GM18861 (cell line): ENCODE measurements around the gene DRC3.

Experiments used
- ATAC-seq: cut with Tn5 transposase; IDR thresholded peaks from one replicate; pipeline ENCODE4 v1.9.1; 2021; ENCODE audit not compliant: unreplicated experiment

The DRC3 gene

DNA sequence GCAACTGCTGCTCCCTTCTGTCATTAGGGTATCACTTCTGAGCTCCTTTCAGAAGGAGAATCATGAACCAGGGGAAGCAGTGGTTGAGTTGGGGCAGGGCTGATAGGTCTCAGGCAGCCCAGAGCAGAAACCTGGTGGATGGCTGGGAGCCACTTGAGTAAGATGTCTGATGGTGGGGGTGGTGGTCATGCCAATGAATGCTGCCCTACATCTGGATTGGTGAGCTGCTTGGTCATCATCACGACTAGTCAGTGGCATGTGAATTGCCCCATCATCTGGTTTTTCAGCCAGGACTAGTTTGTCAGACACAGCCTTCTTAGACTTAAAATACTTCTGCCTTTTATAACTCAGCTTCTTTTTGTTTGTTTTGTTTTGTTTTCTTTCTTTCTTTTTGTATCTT, 69.1 kb downstream of the DRC3 start:
- ATAC-seq, result no peak

DNA sequence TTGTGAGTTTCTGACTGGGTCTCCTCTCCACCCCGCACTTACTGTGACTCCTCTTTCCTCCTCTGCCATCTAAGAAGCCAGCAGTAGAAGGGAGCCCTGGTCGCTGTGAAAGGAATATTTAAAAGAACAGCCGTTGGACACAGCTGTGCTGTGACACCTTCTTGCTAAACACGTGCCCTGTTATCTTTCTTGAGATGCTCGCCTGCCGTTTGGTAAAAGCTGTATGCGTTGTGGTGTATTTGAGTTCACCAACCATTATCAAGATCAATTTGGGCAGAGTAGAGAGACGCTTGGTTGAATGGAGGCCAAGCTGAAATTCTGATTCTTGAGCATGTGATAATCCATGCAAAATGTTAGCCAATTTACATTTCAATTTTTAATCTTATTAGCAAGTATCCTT, 70.3 kb downstream of the DRC3 start:
- no peak for ATAC-seq

DNA sequence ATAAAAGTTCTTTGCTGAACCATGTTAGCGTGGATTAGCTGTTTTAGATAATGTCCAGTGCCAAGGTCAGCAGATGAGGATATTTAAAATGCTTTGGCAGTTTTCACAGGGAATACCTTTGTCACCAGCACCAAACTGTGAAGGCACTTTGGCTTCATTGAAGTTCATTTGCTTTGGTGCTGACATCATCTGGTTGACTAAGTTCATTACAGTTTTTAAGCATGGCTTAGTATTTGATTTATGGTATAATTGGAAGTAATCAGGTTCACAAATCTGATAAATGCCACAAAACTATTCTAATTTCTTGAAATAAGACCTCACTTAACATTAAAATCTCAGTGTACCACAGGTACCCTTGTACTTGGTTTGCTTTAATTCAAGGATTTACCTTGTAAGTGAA, 70.8 kb downstream of the DRC3 start:
- ATAC-seq, result no peak

DNA sequence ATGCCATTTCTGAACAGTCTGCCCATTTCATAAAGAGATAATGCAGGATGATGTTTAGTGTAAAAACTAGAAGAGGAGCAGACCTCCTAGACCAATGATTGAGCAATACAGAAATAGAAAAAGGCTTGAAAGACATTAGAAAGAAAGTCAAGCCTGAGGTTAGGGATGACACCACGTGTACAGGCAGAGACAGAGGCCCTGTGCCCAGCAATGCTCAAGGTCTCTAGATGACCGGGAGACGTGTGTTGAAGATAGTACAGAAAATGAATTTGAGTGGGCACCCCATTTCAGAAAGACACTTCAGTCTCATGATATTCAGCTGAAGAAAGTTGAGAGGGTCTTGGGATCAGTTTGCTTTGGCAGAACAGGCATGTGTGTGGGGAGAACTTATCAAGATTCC, 71.9 kb downstream of the DRC3 start:
- ATAC-seq, result no peak

DNA sequence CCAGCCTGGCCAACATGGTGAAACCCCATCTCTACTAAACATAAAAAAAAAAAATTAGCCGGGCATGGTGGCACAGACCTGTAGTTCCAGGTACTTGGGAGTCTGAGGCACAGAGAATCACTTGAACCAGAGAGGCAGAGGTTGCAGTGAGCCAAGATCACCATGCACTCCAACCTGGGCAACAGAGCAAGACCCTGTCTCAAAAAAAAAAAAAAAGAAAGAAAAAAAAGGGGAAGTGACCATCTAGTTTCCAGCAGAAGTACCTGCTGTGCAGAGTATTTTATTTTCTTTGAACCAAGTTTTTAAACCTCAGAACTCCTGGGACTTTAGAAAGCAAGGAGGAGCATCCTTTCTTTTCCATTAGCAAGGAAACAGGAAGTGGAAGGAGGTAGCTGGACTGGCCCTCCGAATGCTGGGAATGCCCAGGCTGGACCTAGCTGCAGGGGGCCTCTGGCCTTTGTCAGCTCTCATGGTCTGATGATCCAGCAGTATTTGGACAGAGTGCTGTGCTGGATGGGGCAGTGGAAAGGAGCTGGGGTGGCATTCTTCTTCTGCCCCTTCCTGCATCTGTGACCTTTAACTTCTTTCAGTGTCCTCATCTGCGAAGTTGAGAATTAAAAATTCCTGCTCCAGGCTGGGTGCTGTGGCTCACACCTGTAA, 73.2 kb downstream of the DRC3 start:
- no peak for ATAC-seq

DNA sequence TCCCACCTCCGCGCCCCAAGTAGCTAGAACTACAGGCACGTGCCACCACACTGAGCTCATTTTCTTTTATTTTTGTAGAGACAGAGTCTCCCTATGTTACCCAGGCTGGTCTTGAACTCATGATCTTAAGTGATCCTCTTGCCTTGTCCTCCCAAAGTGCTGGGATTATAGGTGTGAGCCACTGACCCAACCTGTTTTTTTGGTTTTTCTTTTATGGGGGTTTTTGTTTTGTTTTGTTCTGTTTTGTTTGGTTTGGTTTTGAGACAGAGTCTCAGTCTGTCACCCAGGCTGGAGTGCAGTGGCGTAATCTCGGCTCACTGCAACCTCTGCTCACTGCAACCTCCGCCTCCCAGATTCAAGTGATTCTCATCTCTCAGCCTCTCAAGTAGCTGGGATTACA, 82.9 kb downstream of the DRC3 start:
- no peak for ATAC-seq

DNA sequence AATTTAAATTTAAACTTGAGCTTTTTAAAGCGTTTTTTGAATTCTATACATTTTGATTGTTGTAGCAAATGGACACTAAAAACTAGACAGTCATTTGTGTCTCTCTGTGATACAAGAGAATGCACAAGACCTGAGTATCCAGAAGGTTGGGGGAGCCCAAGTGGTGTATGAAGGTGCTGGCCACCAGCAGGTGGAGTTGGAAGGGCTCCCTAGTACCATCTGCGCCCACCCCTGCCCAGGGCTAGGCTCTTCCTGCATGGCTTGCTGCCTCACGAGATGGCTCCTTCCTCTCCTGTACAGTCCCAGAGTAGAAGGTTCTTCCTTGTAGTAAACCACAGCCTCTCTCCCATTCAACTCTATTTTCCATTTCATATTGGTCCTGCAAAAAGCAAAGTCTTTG, 83.6 kb downstream of the DRC3 start:
- ATAC-seq, result no peak

DNA sequence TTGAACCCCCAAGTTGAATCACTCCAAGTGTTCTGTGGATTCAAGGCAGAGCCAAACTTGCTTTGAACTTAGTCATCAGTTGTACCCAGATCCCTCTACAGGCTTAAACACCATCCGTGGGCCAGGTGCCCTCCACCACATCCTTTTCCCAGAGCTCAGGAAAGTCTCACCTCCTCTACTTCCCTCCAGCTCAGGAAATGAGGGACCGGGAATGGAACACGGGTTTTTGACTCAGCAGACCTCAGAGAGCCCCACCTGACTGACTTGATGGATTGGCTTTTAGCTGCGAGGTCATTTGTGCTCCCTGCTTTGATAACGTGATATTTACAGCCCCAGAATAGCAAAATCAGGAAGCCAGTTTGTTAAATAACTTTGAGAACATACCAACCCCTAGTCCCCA, 86.6 kb downstream of the DRC3 start:
- no peak for ATAC-seq

DNA sequence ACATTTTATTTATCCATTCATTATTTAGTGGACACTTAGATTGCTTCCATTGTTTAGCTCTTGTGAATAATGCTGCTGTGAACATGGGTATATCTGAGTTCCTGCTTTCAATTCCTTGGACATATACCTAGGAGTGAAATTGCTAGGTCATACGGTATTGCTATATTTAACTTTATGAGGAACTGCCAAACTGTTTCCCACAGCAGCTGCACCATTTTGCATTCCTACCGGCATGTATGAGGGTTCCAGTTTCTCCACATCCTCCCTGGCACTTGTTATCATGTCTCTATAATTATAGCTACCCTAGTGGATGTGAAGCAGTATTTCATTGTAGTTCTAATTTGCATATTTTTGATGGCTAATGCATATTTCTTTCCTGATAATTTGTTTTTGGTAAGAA, 91.4 kb downstream of the DRC3 start:
- no peak for ATAC-seq

DNA sequence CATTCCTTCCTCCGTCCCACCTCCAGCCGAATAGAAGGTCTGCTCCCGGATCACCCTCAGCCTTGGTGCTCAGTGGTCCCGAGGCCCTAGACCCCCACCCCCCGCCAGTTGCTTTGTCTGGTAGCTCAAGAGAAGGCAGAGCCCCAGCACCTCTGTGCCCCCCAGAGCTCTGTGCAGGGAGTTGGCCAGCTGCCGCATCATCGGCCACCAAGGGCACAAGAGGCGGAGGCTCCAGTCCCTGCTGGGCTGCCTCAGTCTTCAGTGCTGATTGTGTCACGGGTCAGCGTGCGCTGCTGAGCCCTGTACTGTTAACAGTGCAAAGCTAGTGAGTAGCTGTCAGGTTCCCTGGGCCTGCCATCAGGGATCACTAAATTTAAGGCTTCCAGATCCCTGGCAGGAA, 92.9 kb downstream of the DRC3 start:
- no peak for ATAC-seq
